Hematopoietic multipotent progenitor cell treated with erythropoietin and hydrocortisone succinate and interleukin-3 and kit ligand, for 15 days (in vitro differentiated cells): ENCODE results near the gene POC1A.

ENCODE experiments used
- DNase-seq: peaks from one replicate; pipeline ENCODE4 v3.0.0-alpha.2; 2015; ENCODE audit warnings: low spot score

The POC1A gene

GRCh38 chr3:52126500-52126899, 27.7 kb downstream of the POC1A start:
- DNase-seq = no peak

DNA sequence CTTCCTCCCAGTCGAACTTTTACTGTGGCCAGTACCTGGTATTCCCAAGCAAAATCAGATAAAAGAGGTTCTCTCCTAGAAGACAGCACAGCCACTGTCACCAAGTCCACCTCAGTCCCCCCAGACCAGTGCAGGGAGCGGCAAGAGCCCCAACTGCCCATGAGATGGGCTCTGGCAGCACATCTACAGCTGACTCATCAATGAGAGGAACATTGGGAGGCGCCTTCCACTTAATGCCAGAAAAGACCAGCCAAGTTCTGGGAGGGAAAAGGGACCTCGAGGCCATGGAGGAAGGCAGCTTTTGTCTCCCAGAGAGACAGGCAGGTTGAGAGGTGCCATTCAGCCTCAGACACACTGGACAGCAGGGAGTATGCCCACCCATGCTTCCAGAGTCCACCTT, 28.2 kb downstream of the POC1A start:
- DNase-seq = no peak

GRCh38 chr3:52124766-52125165, 29.5 kb downstream of the POC1A start:
- no peak for DNase-seq

DNA sequence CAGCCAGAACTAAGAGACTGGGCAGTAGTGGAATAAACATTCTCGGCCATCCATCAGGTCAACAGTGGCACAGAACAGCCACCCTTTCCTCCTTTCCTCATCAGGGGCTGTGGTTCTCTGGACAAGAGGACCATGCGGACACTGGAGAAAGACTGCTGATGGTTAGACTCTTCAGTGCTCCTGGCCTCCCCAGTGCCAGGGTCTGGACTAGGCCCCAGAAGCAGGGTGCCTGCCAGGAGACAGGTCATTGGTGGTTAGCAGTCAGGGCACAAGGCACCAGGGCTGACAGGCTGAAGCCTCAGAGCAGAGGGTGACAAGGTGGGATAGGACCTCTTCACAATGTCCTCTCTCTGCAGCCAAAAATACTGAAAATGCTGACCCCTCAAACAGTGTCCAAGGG, 30.1 kb downstream of the POC1A start:
- DNase-seq = no peak

- peak; percentile 74 for DNase-seq
Observed at GRCh38 chr3:52123106-52123725, 31.0 kb downstream of the POC1A start.

GRCh38 chr3:52122491-52122890, 31.7 kb downstream of the POC1A start:
- no peak for DNase-seq

- DNase-seq = no peak
Observed at GRCh38 chr3:52121813-52122212, 32.4 kb downstream of the POC1A start.

- DNase-seq = no peak
Observed at GRCh38 chr3:52121464-52121805, 32.8 kb downstream of the POC1A start.

- no peak for DNase-seq
Observed at GRCh38 chr3:52120556-52121463, 33.4 kb downstream of the POC1A start.

DNA sequence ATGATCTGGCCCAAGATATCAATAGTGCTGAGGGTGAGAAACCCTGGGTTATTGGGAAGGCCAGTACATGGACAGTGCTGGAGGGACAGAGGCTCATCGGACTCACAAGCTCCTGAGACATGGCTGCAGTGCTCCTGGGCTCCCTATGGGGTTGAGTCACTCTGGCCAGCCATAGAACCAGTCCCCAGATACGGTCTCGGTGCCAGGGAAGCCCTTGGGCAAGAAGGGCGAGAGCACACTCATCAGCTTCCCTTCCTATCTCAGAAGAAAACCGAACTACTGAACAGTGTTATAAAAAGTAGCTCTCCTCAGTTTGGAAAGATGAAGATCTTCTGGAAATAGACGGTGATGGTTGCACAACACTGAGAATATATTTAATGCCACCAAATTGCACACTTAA, 34.4 kb downstream of the POC1A start:
- DNase-seq = no peak

GRCh38 chr3:52119099-52119498, 35.1 kb downstream of the POC1A start:
- no peak for DNase-seq

- DNase-seq = no peak
Observed at GRCh38 chr3:52118156-52118875, 35.9 kb downstream of the POC1A start.

GRCh38 chr3:52117537-52117936, 36.7 kb downstream of the POC1A start:
- DNase-seq = no peak

- no peak for DNase-seq
Observed at GRCh38 chr3:52112056-52112455, 42.2 kb downstream of the POC1A start.

DNA sequence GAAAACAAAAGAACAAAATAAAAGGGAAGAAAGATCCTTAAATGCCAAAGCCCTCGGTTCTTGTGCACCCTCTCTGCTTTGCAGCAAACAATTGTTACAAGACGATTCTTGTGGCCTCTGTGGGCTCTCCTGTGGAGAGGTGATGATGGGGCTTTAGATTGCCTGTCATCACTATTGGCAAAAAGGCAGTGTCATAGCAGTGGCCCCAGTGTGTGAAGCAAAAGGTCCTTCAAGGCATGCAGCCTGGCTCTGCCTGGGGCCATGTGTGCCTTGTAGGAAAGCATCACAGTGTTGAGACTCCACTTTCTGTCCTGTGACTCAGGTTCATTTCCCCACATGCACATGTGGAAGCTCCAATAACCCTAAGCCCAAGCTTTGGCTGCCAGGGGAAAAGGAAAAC, 43.7 kb downstream of the POC1A start:
- DNase-seq = no peak

DNA sequence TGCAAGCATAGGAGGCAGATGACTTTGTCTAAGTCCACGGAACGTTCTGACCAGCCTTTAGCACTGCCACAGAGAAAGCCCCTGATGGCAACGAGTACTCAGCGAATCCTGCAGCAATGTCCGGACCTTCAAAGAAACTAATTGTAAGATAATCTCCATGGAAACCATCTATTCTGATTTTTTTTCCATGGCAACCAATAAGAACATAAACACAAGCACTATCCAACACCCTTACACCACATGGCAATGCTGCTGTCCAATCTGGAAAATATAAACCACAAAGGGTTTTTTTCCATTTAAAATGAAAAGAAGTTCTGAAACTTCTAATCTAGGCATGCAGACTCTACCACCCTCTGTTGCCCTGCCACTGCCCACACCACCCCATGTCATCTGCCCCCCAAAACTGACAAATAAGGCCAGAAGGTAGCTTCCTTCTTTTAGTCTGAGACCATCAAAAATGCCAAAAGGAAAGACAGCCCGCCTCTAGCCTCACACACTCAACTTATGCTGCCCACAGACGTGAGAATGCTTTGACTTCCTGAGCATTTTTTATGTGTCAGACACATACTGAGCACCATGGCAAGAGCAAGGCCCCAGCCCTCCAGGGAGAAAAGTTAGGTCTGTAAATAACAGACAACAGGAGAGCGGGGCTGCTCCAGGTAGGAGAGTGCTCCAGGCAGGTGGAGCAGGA, 44.5 kb downstream of the POC1A start:
- DNase-seq = no peak

GRCh38 chr3:52108302-52109232, 45.7 kb downstream of the POC1A start:
- peak; percentile 17 for DNase-seq

- no peak for DNase-seq
Observed at GRCh38 chr3:52106951-52107611, 47.1 kb downstream of the POC1A start.

GRCh38 chr3:52104684-52105640, 49.3 kb downstream of the POC1A start:
- no peak for DNase-seq

GRCh38 chr3:52102934-52103333, 51.3 kb downstream of the POC1A start:
- no peak for DNase-seq
